Activated T-cell treated with anti-CD3 and anti-CD28 coated beads for 48 hours (primary cell): ENCODE results near the gene TMEM229A.
"Not testable (repeated sequence)": the region's sequence is repeated elsewhere in the genome, so short reads cannot be mapped to it uniquely, and the experiment has no call there.

Experiments
- DNase-seq: peaks from one replicate; pipeline ENCODE4 v3.0.0-alpha.2; 2020; ENCODE audit warnings: low read depth

The TMEM229A gene

GRCh38 chr7:124031919-124032318 lies 948 bp downstream of the TMEM229A start:
- no peak for DNase-seq

DNA sequence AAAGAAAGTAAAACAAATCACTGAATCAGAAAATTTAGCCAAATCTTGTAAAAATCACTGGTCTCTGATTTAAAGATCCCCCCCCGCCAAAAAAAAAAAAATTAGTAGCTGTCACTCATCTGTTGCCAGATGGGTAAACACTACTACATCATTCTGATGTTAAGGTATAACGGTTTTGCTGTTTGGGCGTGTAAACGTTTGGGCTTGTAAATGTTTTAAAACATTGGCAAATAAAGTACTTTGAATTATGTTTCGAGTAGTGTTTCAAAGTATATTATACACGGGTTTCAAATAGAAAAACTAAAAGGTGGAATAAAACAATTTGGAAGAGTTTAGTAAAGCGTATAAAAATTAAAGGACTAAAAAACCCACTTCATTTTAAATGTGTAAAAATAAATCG lies 1.5 kb downstream of the TMEM229A start:
- DNase-seq, result no peak

DNA sequence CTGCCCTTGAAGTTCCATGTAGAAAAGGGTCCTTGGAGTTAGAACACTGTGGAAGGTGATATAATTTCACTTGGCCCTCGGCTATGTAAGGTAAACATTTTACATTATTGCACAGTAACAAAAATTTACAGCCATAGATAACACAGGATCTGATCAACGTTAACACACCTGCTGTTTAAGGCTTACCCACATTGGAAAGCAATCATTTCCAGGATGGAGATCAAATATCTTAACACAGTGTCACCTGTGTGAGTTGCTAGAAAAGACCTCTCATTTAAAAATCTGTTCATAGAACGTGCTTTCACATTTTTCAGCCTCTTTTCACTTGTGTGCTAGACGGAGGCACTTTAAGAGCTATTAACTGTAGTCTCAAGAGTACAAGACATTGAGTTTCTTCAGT lies 1.9 kb downstream of the TMEM229A start:
- no peak for DNase-seq

DNA sequence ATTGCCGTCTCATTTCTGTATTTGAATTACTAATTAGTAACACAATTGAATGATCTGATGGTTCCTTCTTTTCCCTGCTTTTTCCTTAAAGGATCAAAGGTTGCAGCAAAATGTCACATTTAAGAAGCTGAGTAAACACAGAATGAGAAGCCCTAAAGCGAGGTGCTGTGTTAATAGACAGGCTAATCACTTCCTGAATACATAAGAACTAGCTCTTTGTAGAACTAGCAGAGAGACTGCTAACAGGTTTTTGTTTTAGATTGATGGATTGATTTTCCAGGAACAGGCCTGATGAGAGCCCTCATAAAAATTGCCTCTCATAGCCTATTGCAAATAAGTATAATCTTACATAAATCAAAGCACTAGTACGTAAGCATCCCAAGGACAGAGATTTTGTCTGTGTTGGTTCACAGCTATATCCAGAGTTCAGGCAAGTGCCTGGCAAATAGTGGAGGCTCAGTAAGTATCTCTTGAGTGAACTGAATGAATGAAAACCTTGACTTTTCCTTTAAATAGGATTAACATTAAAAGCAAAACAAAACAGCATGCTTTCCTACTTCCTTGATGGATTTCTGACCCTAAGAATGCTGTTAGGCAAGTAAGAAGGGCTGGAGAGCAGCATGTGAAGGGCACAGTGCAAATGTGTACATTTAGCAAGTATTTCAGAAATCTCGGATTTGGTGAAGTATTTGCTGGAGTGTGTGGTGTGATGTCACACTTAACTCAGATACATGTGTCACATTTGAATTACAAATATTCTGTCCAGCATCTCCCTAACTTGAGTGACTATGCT lies 3.3 kb downstream of the TMEM229A start:
- no peak for DNase-seq

DNA sequence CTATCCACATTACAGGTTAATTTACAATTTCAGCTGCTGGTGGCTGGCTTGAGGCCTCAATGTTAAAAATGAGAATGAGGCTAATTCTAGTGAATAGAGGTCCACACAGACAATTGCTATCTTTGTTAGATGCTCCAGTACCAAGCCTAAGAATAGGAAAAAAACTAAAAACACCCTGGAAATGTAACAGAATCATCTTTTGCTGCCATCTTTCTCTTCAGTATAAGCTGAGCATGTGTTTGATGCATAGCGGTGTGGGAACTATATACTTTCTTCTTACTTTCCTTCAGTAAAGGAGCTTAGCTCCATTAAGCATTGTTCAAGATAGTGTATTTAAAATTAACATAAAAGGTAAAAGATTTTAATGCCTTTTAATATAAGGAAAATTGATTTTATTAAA lies 5.6 kb downstream of the TMEM229A start:
- DNase-seq, result no peak

- not testable (repeated sequence) for DNase-seq
Observed at GRCh38 chr7:124024329-124024728, 8.5 kb downstream of the TMEM229A start.

- no peak for DNase-seq
Observed at GRCh38 chr7:124022551-124022950, 10.3 kb downstream of the TMEM229A start.

DNA sequence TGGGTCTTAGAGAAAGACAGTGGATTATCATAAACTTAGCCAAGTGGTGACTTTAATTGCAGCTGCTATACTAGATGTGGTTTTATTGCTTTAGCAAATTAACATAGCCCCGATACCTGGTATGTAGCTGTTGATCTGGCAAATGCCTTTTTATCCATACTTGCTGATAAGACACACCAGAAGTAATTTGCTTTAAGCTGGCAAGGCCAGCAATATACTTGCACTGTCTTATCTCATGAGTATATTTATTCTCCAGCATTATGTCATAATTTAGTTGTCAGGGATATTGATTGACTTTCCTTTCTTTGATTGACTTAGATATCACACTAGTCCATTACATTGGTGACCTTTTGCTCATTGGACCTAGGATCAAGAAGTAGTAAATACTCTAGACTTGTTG lies 12.8 kb downstream of the TMEM229A start:
- DNase-seq, result no peak

DNA sequence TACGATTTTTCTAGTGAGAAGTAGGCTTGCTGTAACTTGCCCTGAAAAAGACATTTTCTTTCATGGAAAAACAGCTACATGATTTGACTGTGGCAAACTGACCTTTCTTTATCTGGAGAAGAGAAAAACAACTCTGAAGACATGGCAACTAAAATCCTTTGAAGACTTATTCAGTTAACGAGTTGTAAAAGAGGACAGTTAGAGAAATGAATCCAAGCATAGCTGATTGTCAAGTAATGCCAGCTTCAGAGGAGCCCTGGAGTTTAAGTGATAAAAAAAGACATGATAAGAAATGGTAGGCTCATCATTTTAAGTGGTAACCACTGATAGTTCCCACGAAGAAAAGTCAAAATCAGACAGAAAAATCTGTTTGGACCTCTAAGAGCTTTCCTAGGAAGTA lies 19.6 kb downstream of the TMEM229A start:
- DNase-seq, result no peak

- DNase-seq, result no peak
Observed at GRCh38 chr7:124012864-124013263, 20.0 kb downstream of the TMEM229A start.

- no peak for DNase-seq
Observed at GRCh38 chr7:124009321-124009720, 23.5 kb downstream of the TMEM229A start.

DNA sequence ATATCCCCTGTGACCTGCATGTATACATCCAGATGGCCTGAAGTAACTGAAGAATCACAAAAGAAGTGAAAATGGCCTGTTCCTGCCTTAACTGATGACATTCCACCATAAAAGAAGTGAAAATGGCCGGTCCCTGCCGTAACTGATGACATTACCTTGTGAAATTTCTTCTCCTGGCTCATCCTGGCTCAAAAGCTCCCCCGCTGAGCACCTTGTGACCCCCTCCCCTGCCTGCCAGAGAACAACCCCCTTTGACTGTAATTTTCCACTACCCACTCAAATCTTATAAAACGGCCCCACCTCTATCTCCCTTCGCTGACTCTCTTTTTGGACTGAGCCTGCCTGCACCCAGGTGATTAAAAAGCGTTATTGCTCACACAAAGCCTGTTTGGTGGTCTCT lies 24.6 kb downstream of the TMEM229A start:
- DNase-seq, result not testable (repeated sequence)

- DNase-seq, result no peak
Observed at GRCh38 chr7:123999703-124000102, 33.2 kb downstream of the TMEM229A start.

- no peak for DNase-seq
Observed at GRCh38 chr7:123998921-123999320, 33.9 kb downstream of the TMEM229A start.

DNA sequence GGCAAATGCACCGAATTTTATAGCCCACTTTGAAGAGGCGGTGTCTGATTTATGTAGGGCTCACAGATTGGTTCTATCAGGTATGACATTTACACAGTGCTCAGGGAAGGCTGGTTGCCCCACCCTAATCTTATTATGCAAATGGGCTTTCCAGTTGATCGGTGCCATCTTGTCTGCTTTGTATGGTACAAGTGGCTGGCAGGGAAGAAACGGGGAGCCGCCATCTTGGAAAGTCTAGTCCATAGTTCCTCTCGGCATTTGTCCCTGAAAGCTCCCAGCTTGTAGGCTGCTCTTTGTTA lies 36.6 kb downstream of the TMEM229A start:
- no peak for DNase-seq

- no peak for DNase-seq
Observed at GRCh38 chr7:123995617-123996326, 37.1 kb downstream of the TMEM229A start.

GRCh38 chr7:123994449-123994848 lies 38.4 kb downstream of the TMEM229A start:
- DNase-seq, result no peak

GRCh38 chr7:123993996-123994395 lies 38.9 kb downstream of the TMEM229A start:
- DNase-seq, result no peak

DNA sequence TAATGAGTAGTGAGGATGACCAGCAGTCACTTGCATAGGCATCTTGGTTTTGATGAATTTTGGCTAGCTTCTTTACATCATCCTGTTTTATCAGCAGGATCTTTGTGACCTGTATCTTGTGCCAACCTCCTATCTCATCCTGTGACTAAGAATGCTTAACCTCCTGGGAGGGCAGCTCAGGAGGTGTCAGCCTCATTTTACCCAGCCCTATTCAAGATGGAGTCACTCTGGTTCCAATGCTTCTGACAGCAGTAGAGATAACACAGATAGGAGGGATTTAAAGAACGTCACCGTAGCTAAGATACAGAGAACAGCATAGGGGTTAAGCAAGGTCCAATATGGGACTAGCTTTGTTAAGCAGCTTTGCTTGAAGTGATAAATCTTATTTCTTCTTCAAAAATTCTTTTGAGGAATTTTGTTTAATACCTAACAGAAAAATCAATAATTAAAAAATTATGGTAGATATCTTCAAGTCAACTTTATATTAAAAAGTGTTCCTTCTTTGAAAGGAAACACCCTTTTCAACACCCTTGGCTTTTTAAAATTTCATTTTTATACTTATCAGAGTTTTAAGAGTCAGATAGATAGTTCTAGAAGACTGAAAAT lies 39.9 kb downstream of the TMEM229A start:
- DNase-seq, result no peak

GRCh38 chr7:123987445-123987844 lies 45.4 kb downstream of the TMEM229A start:
- no peak for DNase-seq
